IMR-90 (cell line): ENCODE results near the gene ADD3. TPM values are rescaled to one million over a fixed set of nuclear protein-coding genes. Genes with fewer than 3 reads are reported as not detected.

Experiments
- ATAC-seq: fragments of 200-7000 bp; cut with Tn5 transposase; 2 replicates; pipeline ENCODE4 v1.9.1; 2020; ENCODE audit warnings: low read depth, mild to moderate bottlenecking, moderate library complexity
- BruUV-seq: library from RNA; stranded (reverse); fragments of 400-500 nt; replicated peaks from 2 replicates; lab custom pipeline; 2021; lab: Mats Ljungman, UMichigan
- CTCF ChIA-PET: fragments of 300-600 bp; formaldehyde crosslinking; extraction: SDS; loops from one replicate; lab custom pipeline; 2021; ENCODE audit warnings: antibody characterized with exemption; lab: Yijun Ruan, JAX
- POLR2A ChIA-PET: fragments of 300-600 bp; sonication (Branson Sonifier 250); formaldehyde crosslinking; loops from one replicate; lab custom pipeline; 2022; ENCODE audit warnings: antibody characterized with exemption; ENCODE audit not compliant: unreplicated experiment; lab: Charles Lee
- DNase-seq: peaks from one replicate; pipeline ENCODE4 v3.0.0; 2013
- H2AFZ ChIP-seq: replicated peaks from 2 replicates; pipeline ENCODE3; 2013; ENCODE audit warnings: low read length, mild to moderate bottlenecking; ENCODE audit not compliant: poor library complexity
- H2AK5ac ChIP-seq: 2 replicates; pipeline ENCODE4 v1.6.1; 2013; ENCODE audit warnings: low read depth, low read length, inconsistent platforms
- H2AK9ac ChIP-seq: replicated peaks from 2 replicates; pipeline ENCODE3; 2013; ENCODE audit warnings: mild to moderate bottlenecking, low read depth, low read length, moderate library complexity; ENCODE audit not compliant: poor library complexity
- H2BK120ac ChIP-seq: 2 replicates; pipeline ENCODE4 v1.6.1; 2013; ENCODE audit warnings: low read depth, low read length, inconsistent platforms
- H2BK15ac ChIP-seq: 3 replicates; pipeline ENCODE4 v1.6.1; 2013; ENCODE audit warnings: low read depth, low read length, inconsistent platforms
- H2BK20ac ChIP-seq: 2 replicates; pipeline ENCODE4 v1.6.1; 2013; ENCODE audit warnings: low read depth, mild to moderate bottlenecking, inconsistent platforms, low read length, moderate library complexity
- H2BK5ac ChIP-seq: 2 replicates; pipeline ENCODE4 v1.6.1; 2013; ENCODE audit warnings: mild to moderate bottlenecking, low read depth, low read length, inconsistent platforms; ENCODE audit not compliant: poor library complexity, severe bottlenecking
- H3K14ac ChIP-seq: replicated peaks from 2 replicates; pipeline ENCODE4 v1.6.1; 2013; ENCODE audit warnings: low read depth, low read length, inconsistent platforms
- H3K18ac ChIP-seq: 2 replicates; pipeline ENCODE4 v1.6.1; 2013; ENCODE audit warnings: low read depth, low read length, control low read depth
- H3K23ac ChIP-seq: 2 replicates; pipeline ENCODE4 v1.6.1; 2013; ENCODE audit warnings: low read depth, low read length, inconsistent platforms
- H3K27ac ChIP-seq: 2 replicates; pipeline ENCODE4 v1.5.1; 2013; ENCODE audit warnings: mild to moderate bottlenecking, control low read depth, low read length; ENCODE audit not compliant: insufficient read depth
- H3K27me3 ChIP-seq: 2 replicates; pipeline ENCODE4 v1.6.1; 2013; ENCODE audit warnings: low read length; ENCODE audit not compliant: control insufficient read depth, insufficient read depth
- H3K36me3 ChIP-seq: 2 replicates; pipeline ENCODE4 v1.6.1; 2013; ENCODE audit warnings: low read length, mixed read lengths; ENCODE audit not compliant: control insufficient read depth, insufficient read depth
- H3K4ac ChIP-seq: 2 replicates; pipeline ENCODE4 v1.6.1; 2013; ENCODE audit warnings: low read depth, low read length, inconsistent platforms
- H3K4me1 ChIP-seq: 2 replicates; pipeline ENCODE4 v1.6.1; 2013; ENCODE audit warnings: low read length, mixed read lengths; ENCODE audit not compliant: control insufficient read depth, insufficient read depth
- H3K4me2 ChIP-seq: 2 replicates; pipeline ENCODE4 v1.6.1; 2013; ENCODE audit warnings: low read depth, mild to moderate bottlenecking, control low read depth, low read length, moderate library complexity
- H3K4me3 ChIP-seq: 2 replicates; pipeline ENCODE4 v1.5.1; 2013; ENCODE audit warnings: low read depth, mild to moderate bottlenecking, control low read depth, low read length, moderate library complexity; ENCODE audit not compliant: insufficient read depth
- H3K56ac ChIP-seq: 2 replicates; pipeline ENCODE4 v1.6.1; 2013; ENCODE audit warnings: low read length, inconsistent platforms; ENCODE audit not compliant: insufficient read depth; ENCODE audit errors: extremely low read depth
- H3K79me1 ChIP-seq, 2 experiments: 2 replicates each; pipeline ENCODE4 v1.6.1; 2013; ENCODE audit warnings: low read length in 2 of 2, inconsistent platforms in 1 of 2, low read depth in 1 of 2
- H3K9ac ChIP-seq: 2 replicates; pipeline ENCODE4 v1.6.1; 2013; ENCODE audit warnings: low read depth, low read length, control low read depth
- H3K9me1 ChIP-seq: 2 replicates; pipeline ENCODE4 v1.6.1; 2013; ENCODE audit warnings: low read length, inconsistent platforms; ENCODE audit not compliant: insufficient read depth
- H3K9me3 ChIP-seq: 2 replicates; pipeline ENCODE4 v1.6.1; 2013; ENCODE audit warnings: low read length; ENCODE audit not compliant: control insufficient read depth, insufficient read depth
- H4K20me1 ChIP-seq: 2 replicates; pipeline ENCODE4 v1.6.1; 2013; ENCODE audit warnings: low read length, inconsistent platforms; ENCODE audit not compliant: insufficient read depth
- H4K5ac ChIP-seq: 2 replicates; pipeline ENCODE4 v1.6.1; 2013; ENCODE audit warnings: mild to moderate bottlenecking, low read depth, low read length, control low read depth
- H4K8ac ChIP-seq, 2 experiments: 2 replicates each; pipeline ENCODE4 v1.6.1; 2013; ENCODE audit warnings: low read depth in 2 of 2, low read length in 2 of 2, control low read depth in 1 of 2, inconsistent platforms in 1 of 2
- H4K91ac ChIP-seq: 2 replicates; pipeline ENCODE4 v1.6.1; 2013; ENCODE audit warnings: low read depth, low read length, inconsistent platforms; ENCODE audit not compliant: insufficient read depth
- BHLHE40 ChIP-seq: fragments of 150-350 bp; IDR thresholded peaks from 2 replicates; pipeline ENCODE4 v1.6.1; 2016; ENCODE audit warnings: mild to moderate bottlenecking, low read depth, low read length
- CEBPB ChIP-seq: IDR thresholded peaks from 2 replicates; pipeline ENCODE4 v1.6.1; 2012; ENCODE audit warnings: low read depth, low read length, improper control_type of control experiment
- CHD1 ChIP-seq: IDR thresholded peaks from 2 replicates; pipeline ENCODE4 v1.6.1; 2012; ENCODE audit warnings: low read depth, low read length, improper control_type of control experiment
- FOS ChIP-seq: fragments of 150-350 bp; IDR thresholded peaks from 2 replicates; pipeline ENCODE4 v1.6.1; 2016; ENCODE audit warnings: low read depth, low read length
- MAFK ChIP-seq: IDR thresholded peaks from 2 replicates; pipeline ENCODE4 v1.6.1; 2012; ENCODE audit warnings: low read depth, low read length, improper control_type of control experiment
- MAZ ChIP-seq: IDR thresholded peaks from 2 replicates; pipeline ENCODE4 v1.6.1; 2012; ENCODE audit warnings: low read depth, mild to moderate bottlenecking, low read length, improper control_type of control experiment, moderate library complexity, borderline replicate concordance
- MXI1 ChIP-seq: IDR thresholded peaks from 2 replicates; pipeline ENCODE4 v1.6.1; 2012; ENCODE audit warnings: low read depth, mild to moderate bottlenecking, low read length, moderate library complexity, borderline replicate concordance
- NFE2L2 ChIP-seq: fragments of 150-350 bp; IDR thresholded peaks from 2 replicates; pipeline ENCODE4 v1.6.1; 2016; ENCODE audit warnings: low read depth, mild to moderate bottlenecking, low read length
- POLR2A ChIP-seq: IDR thresholded peaks from 2 replicates; pipeline ENCODE4 v1.6.1; 2012; ENCODE audit warnings: mild to moderate bottlenecking, low read depth, low read length
- RAD21 ChIP-seq: IDR thresholded peaks from 2 replicates; pipeline ENCODE4 v1.6.1; 2012; ENCODE audit warnings: low read length, improper control_type of control experiment
- RCOR1 ChIP-seq: IDR thresholded peaks from 2 replicates; pipeline ENCODE4 v1.6.1; 2012; ENCODE audit warnings: mild to moderate bottlenecking, low read length, improper control_type of control experiment; ENCODE audit not compliant: insufficient replicate concordance
- RFX5 ChIP-seq: IDR thresholded peaks from 2 replicates; pipeline ENCODE4 v1.8.0; 2012; ENCODE audit warnings: low read depth, mild to moderate bottlenecking, low read length, moderate library complexity
- SMC3 ChIP-seq: fragments of 150-350 bp; IDR thresholded peaks from 2 replicates; pipeline ENCODE4 v1.6.1; 2016; ENCODE audit warnings: low read depth, mild to moderate bottlenecking, antibody characterized with exemption, low read length, moderate library complexity
- USF2 ChIP-seq: fragments of 150-350 bp; IDR thresholded peaks from 2 replicates; pipeline ENCODE4 v1.6.1; 2017; ENCODE audit warnings: mild to moderate bottlenecking, antibody characterized with exemption, low read length, low read depth
- WGBS, 2 experiments: methylation state at CpG; one replicate each; pipeline versions ENCODE4 v1.1.5 to v1.1.7; 2013; ENCODE audit warnings: missing lambda C conversion rate in 2 of 2; ENCODE audit not compliant: insufficient read length in 1 of 2; ENCODE audit errors: extremely low coverage in 2 of 2; 5-methylcytosine and 5-hydroxymethylcytosine counted together
- dilution Hi-C: fragments of 300-500 bp; cut with HindIII; formaldehyde crosslinking; loops from one replicate; pipeline ENCODE4 v1.14.3; 2018; ENCODE audit warnings: low sequenced_read_pairs; ENCODE audit not compliant: unreplicated experiment
- in situ Hi-C: fragments of 300-500 bp; cut with MboI; formaldehyde crosslinking; loops from 3 replicates; pipeline ENCODE4 v1.14.3; 2019; ENCODE audit warnings: low sequenced_read_pairs, inconsistent platforms, mixed read lengths
- intact Hi-C: fragments of 100-400 bp; cut with micrococcal nuclease; formaldehyde crosslinking; loops from 2 replicates; pipeline ENCODE4 v1.10.0; 2022
- polyA plus RNA-seq, 3 experiments: library from polyadenylated mRNA; depleted of rRNA; stranded (reverse); fragments of >200 nt; gene quantifications; 2 replicates each; pipeline ENCODE4 v1.2.3, GENCODE V29; 2012; ENCODE audit warnings: low replicate concordance in 1 of 3
- total RNA-seq: library from RNA; depleted of rRNA; stranded (reverse); fragments of >200 nt; gene quantifications from 2 replicates; pipeline ENCODE4 v1.2.3, GENCODE V29; 2012
- TF ChIP-seq, protein P1 (sequence below): fragments of 150-350 bp; IDR thresholded peaks from 2 replicates; pipeline ENCODE4 v1.6.1; 2016; ENCODE audit warnings: low read depth, mild to moderate bottlenecking, low read length, moderate library complexity, borderline replicate concordance
- TF ChIP-seq, protein P2 (sequence below): conservative IDR thresholded peaks from 2 replicates; pipeline ENCODE4 v1.5.1; 2012; ENCODE audit warnings: mild to moderate bottlenecking, low read depth, low read length, improper control_type of control experiment

The ADD3 gene
- total and polyA plus RNA-seq, 2 of the 4 experiments (the other 2 are of a cell fraction) = 138 to 212 TPM

GRCh38 chr10:110153396-110153795 lies 145.6 kb downstream of the ADD3 start:
- BruUV-seq = no TSS peak
- POLR2A ChIA-PET = no interaction called here
- Histone ChIP-seq H3K4ac (no peak overlapping the region), H4K8ac (no peak overlapping the region), H3K9ac (no peak overlapping the region), H3K79me1 (no peaks in the 10 kb centered on the region), H2AK5ac (no peak overlapping the region), H2BK20ac (no peak overlapping the region), H2BK5ac (no peak overlapping the region), H3K36me3 (no peaks in the 10 kb centered on the region), H4K20me1 (no peaks in the 10 kb centered on the region), H2AFZ (no peak overlapping the region), H3K4me2 (no peak overlapping the region), H2BK15ac (no peak overlapping the region), H3K27me3 (peaks cover 39% of the 10 kb centered on the region), H4K5ac (no peak overlapping the region), H3K9me1 (no peaks in the 10 kb centered on the region), H3K27ac (no peak overlapping the region), H2BK120ac (no peak overlapping the region), H2AK9ac (no peak overlapping the region), H3K9me3 (no peaks in the 10 kb centered on the region), H3K4me3 (no peak overlapping the region), H3K23ac (no peak overlapping the region), H3K4me1 (no peaks in the 10 kb centered on the region), H4K91ac (no peak overlapping the region), H3K14ac (no peak overlapping the region), H3K56ac (no peak overlapping the region), H3K18ac (no peak overlapping the region)
- no peak for DNase-seq
- dilution Hi-C loops (no loop called here), intact Hi-C loops (no loop called here), in situ Hi-C loops (no loop called here)
- CTCF ChIA-PET = interaction anchor here (0.9 kb wide), 1 partner anchor 52 kb away, joined by 3 read pairs; no protein-coding TSS in a partner anchor
- no peak for ATAC-seq
- TF ChIP-seq MAZ (no peak), MAFK (no peak), SMC3 (no peak), RFX5 (no peak), MXI1 (no peak), FOS (no peak), CEBPB (no peak), USF2 (no peak), RCOR1 (no peak), CHD1 (no peak), POLR2A (no peak), NFE2L2 (no peak), RAD21 (no peak), BHLHE40 (no peak)
- TF ChIP-seq, protein P1, sequence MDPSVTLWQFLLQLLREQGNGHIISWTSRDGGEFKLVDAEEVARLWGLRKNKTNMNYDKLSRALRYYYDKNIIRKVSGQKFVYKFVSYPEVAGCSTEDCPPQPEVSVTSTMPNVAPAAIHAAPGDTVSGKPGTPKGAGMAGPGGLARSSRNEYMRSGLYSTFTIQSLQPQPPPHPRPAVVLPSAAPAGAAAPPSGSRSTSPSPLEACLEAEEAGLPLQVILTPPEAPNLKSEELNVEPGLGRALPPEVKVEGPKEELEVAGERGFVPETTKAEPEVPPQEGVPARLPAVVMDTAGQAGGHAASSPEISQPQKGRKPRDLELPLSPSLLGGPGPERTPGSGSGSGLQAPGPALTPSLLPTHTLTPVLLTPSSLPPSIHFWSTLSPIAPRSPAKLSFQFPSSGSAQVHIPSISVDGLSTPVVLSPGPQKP = no peak
- TF ChIP-seq, protein P2, sequence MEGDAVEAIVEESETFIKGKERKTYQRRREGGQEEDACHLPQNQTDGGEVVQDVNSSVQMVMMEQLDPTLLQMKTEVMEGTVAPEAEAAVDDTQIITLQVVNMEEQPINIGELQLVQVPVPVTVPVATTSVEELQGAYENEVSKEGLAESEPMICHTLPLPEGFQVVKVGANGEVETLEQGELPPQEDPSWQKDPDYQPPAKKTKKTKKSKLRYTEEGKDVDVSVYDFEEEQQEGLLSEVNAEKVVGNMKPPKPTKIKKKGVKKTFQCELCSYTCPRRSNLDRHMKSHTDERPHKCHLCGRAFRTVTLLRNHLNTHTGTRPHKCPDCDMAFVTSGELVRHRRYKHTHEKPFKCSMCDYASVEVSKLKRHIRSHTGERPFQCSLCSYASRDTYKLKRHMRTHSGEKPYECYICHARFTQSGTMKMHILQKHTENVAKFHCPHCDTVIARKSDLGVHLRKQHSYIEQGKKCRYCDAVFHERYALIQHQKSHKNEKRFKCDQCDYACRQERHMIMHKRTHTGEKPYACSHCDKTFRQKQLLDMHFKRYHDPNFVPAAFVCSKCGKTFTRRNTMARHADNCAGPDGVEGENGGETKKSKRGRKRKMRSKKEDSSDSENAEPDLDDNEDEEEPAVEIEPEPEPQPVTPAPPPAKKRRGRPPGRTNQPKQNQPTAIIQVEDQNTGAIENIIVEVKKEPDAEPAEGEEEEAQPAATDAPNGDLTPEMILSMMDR = no peak
- no CpG with 5 or more reads among the region's 7 CpGs for WGBS, 2 experiments
